CD14-positive monocyte (primary cell): ENCODE data around the gene SPDYE16. TPM values are rescaled to one million over a fixed set of nuclear protein-coding genes. Genes with fewer than 3 reads are reported as not detected.
A peak's percentile ranks its signal among the peaks of the same experiment; 100 is the strongest.
"Not testable (repeated sequence)": the region's sequence is repeated elsewhere in the genome, so short reads cannot be mapped to it uniquely, and the experiment has no call there.

Experiments
- DNase-seq, 3 donors: peaks; one replicate each; pipeline ENCODE4 v3.0.0-alpha.2; 2011 to 2022
- H2AFZ ChIP-seq: 2 replicates; pipeline ENCODE4 v1.6.0; 2012; ENCODE audit warnings: mild to moderate bottlenecking, low read depth, low read length, inconsistent platforms; ENCODE audit not compliant: insufficient read depth, poor library complexity, severe bottlenecking
- H3K27ac ChIP-seq, 2 donors: 1 replicate in 1 of 2; 2 replicates in 1 of 2; pipeline ENCODE4 v1.5.1; 2012 to 2013; ENCODE audit warnings: low read length in 2 of 2, control low read depth in 1 of 2, inconsistent platforms in 1 of 2, low read depth in 1 of 2, mild to moderate bottlenecking in 1 of 2
- H3K27me3 ChIP-seq, 2 donors: one replicate each; pipeline versions ENCODE4 v1.6.0 to v1.6.1; 2011 to 2013; ENCODE audit warnings: low read length in 2 of 2; ENCODE audit not compliant: control insufficient read depth in 2 of 2, insufficient read depth in 2 of 2
- H3K36me3 ChIP-seq, 2 donors: replicated peaks in 1 of 2; 1 replicate in 1 of 2; 2 replicates in 1 of 2; pipeline versions ENCODE4 v1.5.1 to v1.6.1; 2012 to 2013; ENCODE audit warnings: low read length in 2 of 2, control low read depth in 1 of 2, inconsistent platforms in 1 of 2, mild to moderate bottlenecking in 1 of 2; ENCODE audit not compliant: insufficient read depth in 2 of 2, control insufficient read depth in 1 of 2
- H3K4me1 ChIP-seq, 2 donors: 1 replicate in 1 of 2; 2 replicates in 1 of 2; pipeline versions ENCODE4 v1.5.1 to v1.6.1; 2012 to 2013; ENCODE audit warnings: low read length in 2 of 2, control low read depth in 1 of 2, inconsistent platforms in 1 of 2, mild to moderate bottlenecking in 1 of 2, moderate library complexity in 1 of 2; ENCODE audit not compliant: insufficient read depth in 2 of 2, control insufficient read depth in 1 of 2
- H3K4me2 ChIP-seq: replicated peaks from 2 replicates; pipeline ENCODE3; 2012; ENCODE audit warnings: low read length, moderate library complexity, mild to moderate bottlenecking; ENCODE audit not compliant: poor library complexity, severe bottlenecking; ENCODE audit errors: extremely low read depth
- H3K4me3 ChIP-seq, 3 experiments: fragments of 200-600 bp in 1 of 3; sonication (generic) in 1 of 3; replicated peaks in 1 of 3; 1 replicate in 2 of 3; 2 replicates in 1 of 3; pipeline ENCODE4 v1.5.1; 2011 to 2013; ENCODE audit warnings: low read length in 3 of 3, mild to moderate bottlenecking in 3 of 3, control low read depth in 2 of 3, low read depth in 2 of 3, inconsistent platforms in 1 of 3, moderate library complexity in 1 of 3
- H3K79me2 ChIP-seq: 2 replicates; pipeline ENCODE4 v1.6.0; 2012; ENCODE audit warnings: mild to moderate bottlenecking, control low read depth, inconsistent platforms, low read length, moderate library complexity; ENCODE audit not compliant: insufficient read depth
- H3K9ac ChIP-seq: 2 replicates; pipeline ENCODE4 v1.6.0; 2017; ENCODE audit warnings: low read length, mild to moderate bottlenecking; ENCODE audit not compliant: insufficient read depth, poor library complexity, severe bottlenecking
- H3K9me3 ChIP-seq, 2 donors: replicated peaks in 1 of 2; 1 replicate in 1 of 2; 2 replicates in 1 of 2; pipeline versions ENCODE4 v1.5.1 to v1.6.1; 2012 to 2013; ENCODE audit warnings: low read length in 2 of 2, control low read depth in 1 of 2; ENCODE audit not compliant: control insufficient read depth in 1 of 2, insufficient read depth in 1 of 2
- H4K20me1 ChIP-seq: 2 replicates; pipeline ENCODE4 v1.6.0; 2012; ENCODE audit warnings: mild to moderate bottlenecking, low read length, control low read depth, moderate library complexity; ENCODE audit not compliant: insufficient read depth
- H3K27ac Mint-ChIP-seq, 7 donors: one replicate each; pipeline ENCODE4 v1.8.0; 2020; ENCODE audit warnings: mild to moderate bottlenecking in 7 of 7, mixed read lengths in 7 of 7, moderate library complexity in 6 of 7, inconsistent platforms in 2 of 7
- H3K27me3 Mint-ChIP-seq, 3 donors: one replicate each; pipeline ENCODE4 v1.8.0; 2021 to 2022; ENCODE audit warnings: low read depth in 3 of 3, mild to moderate bottlenecking in 3 of 3, mixed read lengths in 3 of 3, moderate library complexity in 3 of 3, inconsistent platforms in 1 of 3
- H3K36me3 Mint-ChIP-seq, 2 donors: one replicate each; pipeline ENCODE4 v1.8.0; 2020; ENCODE audit warnings: mixed read lengths in 2 of 2, inconsistent platforms in 1 of 2, mild to moderate bottlenecking in 1 of 2
- H3K4me1 Mint-ChIP-seq: one replicate; pipeline ENCODE4 v1.8.0; 2020; ENCODE audit warnings: mild to moderate bottlenecking, mixed read lengths
- H3K4me3 Mint-ChIP-seq, 2 donors: one replicate each; pipeline ENCODE4 v1.8.0; 2020; ENCODE audit warnings: mild to moderate bottlenecking in 2 of 2, mixed read lengths in 2 of 2, moderate library complexity in 1 of 2
- H3K9me3 Mint-ChIP-seq, 7 donors: one replicate each; pipeline ENCODE4 v1.8.0; 2020 to 2022; ENCODE audit warnings: mixed read lengths in 7 of 7, mild to moderate bottlenecking in 6 of 7, moderate library complexity in 6 of 7, inconsistent platforms in 2 of 7
- WGBS: methylation state at CpG from one replicate; pipeline ENCODE4 v1.1.5; 2013; ENCODE audit warnings: missing lambda C conversion rate; ENCODE audit not compliant: insufficient coverage; 5-methylcytosine and 5-hydroxymethylcytosine counted together
- intact Hi-C, 2 donors: fragments of 100-400 bp; cut with micrococcal nuclease; formaldehyde crosslinking; loops; one replicate each; pipeline versions ENCODE4 v1.15.0 to v1.15.1; 2023
- polyA plus RNA-seq, 3 donors: library from polyadenylated mRNA; depleted of rRNA in 1 of 3; unstranded in 2 of 3; stranded (reverse) in 1 of 3; fragments of 300-500 nt in 2 of 3; fragments of >200 nt in 1 of 3; fragmentation: Illumina TruSeq in 2 of 3; gene quantifications; 1 replicate in 2 of 3; 2 replicates in 1 of 3; pipeline ENCODE4 v1.2.3, GENCODE V29; 2012 to 2021

SPDYE16 gene
- polyA plus RNA-seq, 3 donors: 0.23 TPM; not detected in 2

- H3K27me3 Mint-ChIP-seq, H3K9ac ChIP-seq, H3K4me1 Mint-ChIP-seq, H3K4me1 ChIP-seq, H3K27ac ChIP-seq, H3K4me3 Mint-ChIP-seq, H3K4me2 ChIP-seq, DNase-seq, H3K9me3 ChIP-seq, H3K79me2 ChIP-seq, H3K27ac Mint-ChIP-seq, H3K36me3 ChIP-seq, H4K20me1 ChIP-seq, H3K36me3 Mint-ChIP-seq, intact Hi-C loops, H3K4me3 ChIP-seq, H2AFZ ChIP-seq, H3K9me3 Mint-ChIP-seq, H3K27me3 ChIP-seq: not testable (repeated sequence)
- no CpG with 5 or more reads among the region's 10 CpGs for WGBS
These were observed 51.0 kb downstream of the SPDYE16 start for GRCh38 chr7:76492139-76492538.

GRCh38 chr7:76487969-76488368 lies 55.1 kb downstream of the SPDYE16 start:
- H3K27ac ChIP-seq, H3K4me1 ChIP-seq, H3K27ac Mint-ChIP-seq, H3K4me1 Mint-ChIP-seq, H3K4me2 ChIP-seq, H3K9me3 Mint-ChIP-seq, H3K36me3 Mint-ChIP-seq, H3K4me3 ChIP-seq, H3K27me3 ChIP-seq, H3K36me3 ChIP-seq, intact Hi-C loops, H3K79me2 ChIP-seq, H3K27me3 Mint-ChIP-seq, H3K9ac ChIP-seq, DNase-seq, H3K4me3 Mint-ChIP-seq, H3K9me3 ChIP-seq, H4K20me1 ChIP-seq, H2AFZ ChIP-seq: not testable (repeated sequence)
- WGBS: no CpG with 5 or more reads among the region's 13 CpGs

- H3K9me3 ChIP-seq, H3K9me3 Mint-ChIP-seq, H3K9ac ChIP-seq, H3K4me1 Mint-ChIP-seq, H3K27me3 ChIP-seq, intact Hi-C loops, H4K20me1 ChIP-seq, H3K4me2 ChIP-seq, H3K79me2 ChIP-seq, H3K4me3 Mint-ChIP-seq, H3K4me1 ChIP-seq, H3K27ac ChIP-seq, H2AFZ ChIP-seq, H3K4me3 ChIP-seq, DNase-seq, H3K27me3 Mint-ChIP-seq: not testable (repeated sequence)
- Mint-ChIP-seq H3K27ac (peak overlapping the region in 5 of 7 donors; percentile 30 to 68 (median 67)), H3K36me3 (peaks cover 18% of the 10 kb centered on the region in 2 donors)
- H3K36me3 ChIP-seq: peaks cover 16 to 19% of the 10 kb centered on the region in 2 donors
- WGBS: no CpG with 5 or more reads among the region's 5 CpGs
These were observed 56.5 kb downstream of the SPDYE16 start for GRCh38 chr7:76486618-76487017.

GRCh38 chr7:76485822-76486610 lies 57.1 kb downstream of the SPDYE16 start:
- H3K9ac ChIP-seq, H3K9me3 Mint-ChIP-seq, H3K27ac ChIP-seq, H3K4me3 Mint-ChIP-seq, H3K4me2 ChIP-seq, H3K4me3 ChIP-seq, H3K27me3 Mint-ChIP-seq, H2AFZ ChIP-seq, H3K4me1 ChIP-seq, intact Hi-C loops, DNase-seq, H3K27me3 ChIP-seq, H4K20me1 ChIP-seq, H3K9me3 ChIP-seq, H3K79me2 ChIP-seq, H3K4me1 Mint-ChIP-seq, H3K27ac Mint-ChIP-seq: not testable (repeated sequence)
- H3K36me3 Mint-ChIP-seq: peaks cover 18 to 21% of the 10 kb centered on the region in 2 donors
- H3K36me3 ChIP-seq: peaks cover 16 to 21% of the 10 kb centered on the region in 2 donors
- WGBS: no CpG with 5 or more reads among the region's 20 CpGs
